HG03175 (cell line): ENCODE measurements around the gene AK8.

Experiments used
- ATAC-seq: cut with Tn5 transposase; IDR thresholded peaks from one replicate; pipeline ENCODE4 v1.9.1; 2021; ENCODE audit warnings: mild to moderate bottlenecking, moderate library complexity; ENCODE audit not compliant: unreplicated experiment

AK8 gene

GRCh38 chr9:132826621-132827365, 51.3 kb downstream of the AK8 start:
- ATAC-seq: no peak

- no peak for ATAC-seq
These were observed 52.0 kb downstream of the AK8 start for GRCh38 chr9:132826131-132826530.

GRCh38 chr9:132825430-132825829, 52.7 kb downstream of the AK8 start:
- ATAC-seq: no peak

- no peak for ATAC-seq
These were observed 53.1 kb downstream of the AK8 start for GRCh38 chr9:132824951-132825350.

- no peak for ATAC-seq
These were observed 53.9 kb downstream of the AK8 start for GRCh38 chr9:132824151-132824550.

GRCh38 chr9:132823370-132824145, 54.5 kb downstream of the AK8 start:
- ATAC-seq: no peak

DNA sequence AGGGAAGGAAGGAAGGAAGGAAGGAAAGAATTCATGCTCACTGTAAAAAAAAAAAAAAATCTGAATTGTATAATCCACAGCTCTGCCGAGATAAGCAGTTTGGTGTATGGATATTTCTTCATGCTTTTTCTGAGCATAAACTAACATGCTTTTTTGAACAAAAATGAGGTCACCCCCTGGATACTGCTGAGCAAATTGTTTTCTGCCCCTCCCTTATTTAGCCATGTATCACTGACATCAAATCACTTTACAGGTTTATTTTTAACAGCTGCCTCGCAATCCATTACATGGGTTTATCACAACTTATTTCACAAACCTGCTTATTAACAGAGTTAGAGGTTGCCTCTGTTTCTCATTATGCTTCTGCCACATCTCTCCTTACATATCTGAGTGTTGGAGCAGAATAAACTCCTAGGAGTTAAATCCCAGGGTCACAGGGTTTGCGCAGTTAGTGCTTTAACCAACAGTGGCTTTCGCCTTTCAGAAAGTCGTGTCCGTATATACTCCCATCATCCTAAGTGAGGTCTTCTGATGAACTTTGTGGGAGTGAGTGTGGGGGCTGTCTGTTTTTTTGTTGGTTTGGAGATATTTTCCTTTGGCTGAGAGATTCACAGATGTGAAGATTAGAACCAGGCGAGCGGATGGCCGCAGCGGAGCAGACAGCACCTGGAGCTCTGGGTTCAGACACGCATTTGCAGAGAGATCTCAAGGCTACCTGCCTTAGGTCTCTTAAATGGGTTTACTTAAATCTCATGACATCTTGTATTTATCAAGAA, 57.7 kb downstream of the AK8 start:
- no peak for ATAC-seq

DNA sequence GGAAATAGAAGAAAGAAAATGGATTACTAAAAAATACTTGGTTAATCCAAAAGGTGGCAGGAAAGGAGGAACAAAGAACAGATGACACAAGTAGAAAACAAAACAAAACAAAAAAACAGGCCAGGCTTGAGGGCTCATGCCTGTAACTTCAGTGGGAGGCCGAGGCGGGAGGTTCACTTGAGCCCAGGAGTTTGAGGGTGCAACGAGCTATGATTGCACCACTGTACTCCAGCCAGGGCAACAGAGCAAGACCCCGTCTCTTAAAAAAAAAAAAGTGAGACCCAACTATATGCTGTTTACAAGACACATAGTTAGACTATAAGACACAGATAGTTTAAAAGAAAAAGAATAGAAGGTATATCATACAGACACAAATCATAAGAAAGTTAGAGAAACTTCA, 59.5 kb downstream of the AK8 start:
- ATAC-seq: no peak

- no peak for ATAC-seq
These were observed 63.1 kb downstream of the AK8 start for GRCh38 chr9:132814937-132815336.

DNA sequence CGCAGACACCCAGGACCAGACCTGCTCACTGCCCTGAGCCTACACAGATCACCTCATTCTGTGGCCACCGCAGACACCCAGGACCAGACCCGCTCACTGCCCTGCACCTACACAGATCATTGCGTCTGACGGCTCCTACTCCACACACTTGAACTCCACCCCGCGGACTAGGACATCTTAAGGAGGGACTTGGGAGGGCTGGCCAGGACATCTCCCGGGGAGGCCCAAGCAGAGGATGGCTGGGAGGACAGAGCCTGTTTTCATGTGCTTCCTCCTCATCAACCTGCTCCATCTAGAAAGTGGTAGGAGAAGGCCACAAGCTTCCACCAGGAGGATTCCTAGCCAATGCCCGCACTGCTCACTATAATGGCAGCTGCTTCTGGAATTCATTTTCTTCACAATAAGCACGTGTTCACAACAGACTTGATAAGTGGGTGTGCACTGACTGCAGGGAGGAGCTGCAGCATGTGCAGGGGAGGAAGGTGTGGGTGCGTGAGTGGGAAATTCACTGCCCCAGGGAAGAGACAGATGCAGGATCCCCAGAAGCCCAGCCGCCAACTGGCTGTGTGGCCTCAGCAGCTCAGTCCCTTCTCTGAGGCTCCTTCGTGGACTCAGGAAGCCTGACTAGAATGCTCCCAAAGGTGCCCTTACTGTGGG, 64.8 kb downstream of the AK8 start:
- ATAC-seq: no peak

- ATAC-seq: no peak
These were observed 66.1 kb downstream of the AK8 start for GRCh38 chr9:132811985-132812384.

- no peak for ATAC-seq
These were observed 67.8 kb downstream of the AK8 start for GRCh38 chr9:132810314-132810713.

GRCh38 chr9:132809677-132810271, 68.3 kb downstream of the AK8 start:
- ATAC-seq: no peak

DNA sequence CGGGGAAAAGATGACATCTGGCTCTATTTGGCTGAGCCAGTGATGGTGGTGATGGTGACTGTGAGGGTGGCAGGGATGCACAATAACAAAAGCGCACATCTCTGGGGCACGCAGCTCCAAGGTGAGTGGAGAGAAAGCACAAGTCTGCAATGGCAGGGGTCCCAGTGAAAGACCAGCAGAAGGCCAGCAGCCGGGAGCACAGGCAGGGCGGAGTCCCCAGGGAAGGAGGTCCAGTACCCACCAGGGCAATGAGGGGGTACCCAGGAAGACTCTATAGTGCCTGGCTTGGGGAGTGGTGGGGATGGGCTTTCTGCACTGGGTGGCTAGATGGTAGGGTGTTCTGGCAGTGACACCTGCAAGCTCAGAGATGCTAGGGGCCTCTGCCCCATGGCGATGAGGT, 69.4 kb downstream of the AK8 start:
- no peak for ATAC-seq

- no peak for ATAC-seq
These were observed 71.2 kb downstream of the AK8 start for GRCh38 chr9:132806723-132807421.

DNA sequence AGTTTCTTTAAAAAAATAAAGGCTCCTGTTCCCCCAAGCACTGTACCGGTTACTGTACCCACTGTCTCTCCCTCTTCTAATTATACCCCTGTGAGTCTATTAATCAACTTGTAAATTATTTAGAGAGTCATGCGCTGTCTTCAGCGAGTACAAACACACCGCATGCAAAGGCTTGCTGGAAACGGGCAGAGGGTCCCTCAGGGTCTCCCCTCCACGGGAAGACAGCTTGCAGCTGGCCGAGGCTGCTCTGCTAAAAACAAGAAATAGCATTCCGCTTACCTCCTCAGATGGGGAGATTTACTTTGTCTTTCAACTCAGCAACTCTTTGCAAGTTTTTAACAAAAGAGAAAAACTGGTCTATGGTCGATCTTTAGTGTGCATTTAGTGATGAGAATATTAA, 71.8 kb downstream of the AK8 start:
- ATAC-seq: no peak

GRCh38 chr9:132804576-132805295, 73.3 kb downstream of the AK8 start:
- ATAC-seq: no peak

GRCh38 chr9:132802121-132802795, 75.8 kb downstream of the AK8 start:
- no peak for ATAC-seq

DNA sequence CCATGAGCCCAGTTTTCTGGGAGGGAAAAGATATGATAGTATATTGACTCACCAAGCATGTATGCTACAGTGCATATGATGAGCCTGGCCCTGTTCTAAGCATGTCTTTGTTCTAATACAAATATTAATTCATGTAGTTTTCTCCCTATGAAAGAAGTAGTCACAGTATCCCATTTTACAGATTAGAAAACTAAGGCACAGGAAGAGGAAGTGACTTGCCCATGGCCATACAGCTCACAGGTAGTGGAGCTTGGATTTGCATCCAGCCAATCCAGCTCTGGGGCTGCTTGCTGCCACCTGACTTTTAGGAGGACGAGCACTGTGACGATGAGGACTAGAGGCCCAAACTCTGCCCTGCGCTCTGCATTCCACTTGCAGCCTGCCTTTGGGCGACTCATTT, 76.4 kb downstream of the AK8 start:
- ATAC-seq: no peak
